Tibial artery (tissue), 4 donors: ENCODE results near the gene TMEM11.

Experiments
- DNase-seq, 2 donors: peaks; one replicate each; pipeline ENCODE4 v3.0.0-alpha.2; 2019
- H3K27ac ChIP-seq, 2 donors: fragments of 200-600 bp; sonication (generic) in 1 of 2; 1 replicate in 1 of 2; 2 replicates in 1 of 2; pipeline ENCODE4 v1.5.1; 2018 to 2019; ENCODE audit warnings: mild to moderate bottlenecking in 1 of 2
- H3K27me3 ChIP-seq, 2 donors: fragments of 200-600 bp; sonication (generic) in 1 of 2; one replicate each; pipeline versions ENCODE4 v1.5.1 to v1.6.0; 2016 to 2019
- H3K36me3 ChIP-seq, 3 donors: fragments of 200-600 bp; sonication (generic) in 2 of 3; one replicate each; pipeline ENCODE4 v1.5.1; 2016 to 2019; ENCODE audit warnings: mild to moderate bottlenecking in 2 of 3
- H3K4me1 ChIP-seq, 4 donors: fragments of 200-600 bp; sonication (generic) in 2 of 4; 1 replicate in 3 of 4; 2 replicates in 1 of 4; pipeline ENCODE4 v1.5.1; 2016 to 2019
- H3K4me3 ChIP-seq, 2 donors: fragments of 200-600 bp; sonication (generic) in 1 of 2; 1 replicate in 1 of 2; 2 replicates in 1 of 2; pipeline ENCODE4 v1.5.1; 2018 to 2019; ENCODE audit warnings: mild to moderate bottlenecking in 2 of 2
- H3K9me3 ChIP-seq, 3 donors: fragments of 200-600 bp; sonication (generic) in 1 of 3; one replicate each; pipeline ENCODE4 v1.5.1; 2016 to 2019
- CTCF ChIP-seq, 2 experiments: fragments of 200-600 bp in 1 of 2; fragments of 450-650 bp in 1 of 2; IDR thresholded peaks; one replicate each; pipeline ENCODE4 v1.5.1; 2017 to 2019; ENCODE audit warnings: antibody characterized with exemption in 2 of 2, mild to moderate bottlenecking in 1 of 2, moderate library complexity in 1 of 2
- intact Hi-C: fragments of 100-400 bp; cut with DNase I; formaldehyde crosslinking; loops from one replicate; pipeline ENCODE4 v1.15.0; 2023; ENCODE audit warnings: low total_unique reads

The TMEM11 gene

DNA sequence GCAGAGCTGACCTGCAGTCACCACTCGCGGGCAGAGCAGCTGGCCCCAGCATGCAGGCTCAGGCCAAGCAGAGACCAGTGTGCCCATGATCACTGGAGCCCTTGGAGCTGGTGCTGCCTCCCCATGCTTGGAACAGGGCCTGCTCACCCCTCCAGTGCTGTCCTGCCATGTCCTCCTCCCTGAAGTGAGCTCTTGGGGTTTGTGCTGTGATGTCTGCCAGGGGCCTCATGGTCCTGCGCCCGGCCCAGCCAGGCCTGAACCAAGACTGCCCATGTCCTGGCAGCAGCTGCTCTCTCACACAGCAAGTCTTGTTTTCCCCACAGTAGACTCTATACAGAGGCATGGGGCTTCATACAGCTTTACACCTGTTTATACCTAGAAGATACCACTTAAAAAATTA lies 24.6 kb downstream of the TMEM11 start:
- peaks cover 0 to 28% (median 17%) of the 10 kb centered on the region in 4 donors for H3K4me1 ChIP-seq
- H3K9me3 ChIP-seq = no peaks in the 10 kb centered on the region
- H3K36me3 ChIP-seq = peaks cover 7 to 45% (median 24%) of the 10 kb centered on the region in 3 donors
- DNase-seq = no peak
- no peak overlapping the region for H3K4me3 ChIP-seq
- intact Hi-C loops = no loop called here
- no peak overlapping the region for H3K27ac ChIP-seq
- TF ChIP-seq CTCF (IDR thresholded peaks at IDR 0.05) = no peak
- H3K27me3 ChIP-seq = no peaks in the 10 kb centered on the region

GRCh38 chr17:21186399-21187187 lies 27.4 kb downstream of the TMEM11 start:
- H3K36me3 ChIP-seq = peaks cover 13 to 56% (median 33%) of the 10 kb centered on the region in 3 donors
- intact Hi-C loops = no loop called here

DNA sequence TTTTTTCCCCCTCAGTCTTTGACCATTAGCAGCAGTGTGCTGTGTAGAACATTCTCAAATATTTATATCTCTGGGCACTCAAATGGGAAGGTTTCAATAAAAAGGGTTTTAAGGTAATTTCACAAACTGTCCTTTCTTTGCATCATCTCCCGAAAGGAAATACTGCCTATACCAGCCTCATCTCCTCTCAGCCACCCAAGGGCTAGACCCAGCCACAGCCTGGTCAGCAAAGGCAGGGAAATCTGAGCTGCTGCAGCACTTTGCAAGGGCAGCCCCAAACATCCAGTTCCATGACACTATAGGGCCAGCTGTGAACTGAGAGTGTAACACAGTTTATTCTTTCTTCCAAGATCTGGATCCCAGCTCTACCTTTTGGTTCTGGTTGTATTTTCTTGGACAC lies 28.9 kb downstream of the TMEM11 start:
- intact Hi-C loops = no loop called here
- Histone ChIP-seq H3K27me3 (no peaks in the 10 kb centered on the region), H3K4me3 (no peak overlapping the region), H3K4me1 (no peaks in the 10 kb centered on the region), H3K27ac (no peak overlapping the region), H3K9me3 (no peaks in the 10 kb centered on the region), H3K36me3 (peaks cover 13 to 49% (median 33%) of the 10 kb centered on the region in 3 donors)
- no peak for DNase-seq
- TF ChIP-seq CTCF (IDR thresholded peaks at IDR 0.05) = no peak

More at GRCh38 chr17:21186399-21187187, 27.4 kb downstream of the TMEM11 start:
- Histone ChIP-seq H3K9me3 (no peaks in the 10 kb centered on the region), H3K4me1 (peaks cover 0 to 13% (median 9%) of the 10 kb centered on the region in 4 donors), H3K4me3 (no peak overlapping the region), H3K27me3 (no peaks in the 10 kb centered on the region), H3K27ac (no peak overlapping the region)
- no peak for TF ChIP-seq CTCF (IDR thresholded peaks at IDR 0.05)
- no peak for DNase-seq

- intact Hi-C loops = no loop called here
- no peak for TF ChIP-seq CTCF (IDR thresholded peaks at IDR 0.05)
- Histone ChIP-seq H3K27me3 (no peaks in the 10 kb centered on the region), H3K4me3 (no peak overlapping the region), H3K9me3 (no peaks in the 10 kb centered on the region), H3K27ac (no peak overlapping the region), H3K4me1 (no peaks in the 10 kb centered on the region), H3K36me3 (peaks cover 13 to 52% (median 33%) of the 10 kb centered on the region in 3 donors)
- peak in 1 of 2 donors; percentile 2 for DNase-seq
Measured at GRCh38 chr17:21184570-21184969, 29.4 kb downstream of the TMEM11 start.

DNA sequence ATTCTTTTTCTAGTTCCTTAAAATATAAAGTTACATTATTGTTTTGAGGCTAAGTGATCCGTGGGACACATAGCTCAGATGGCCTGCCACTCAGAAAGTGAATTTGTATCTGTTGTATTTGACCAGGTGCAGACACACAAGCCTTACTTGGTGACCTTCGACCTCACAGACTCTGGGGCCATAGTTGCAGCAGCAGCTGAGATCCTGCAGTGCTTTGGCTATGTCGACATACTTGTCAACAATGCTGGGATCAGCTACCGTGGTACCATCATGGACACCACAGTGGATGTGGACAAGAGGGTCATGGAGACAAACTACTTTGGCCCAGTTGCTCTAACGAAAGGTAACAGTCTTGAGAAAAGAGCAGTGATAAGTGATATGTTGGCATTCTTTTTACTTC lies 30.5 kb downstream of the TMEM11 start:
- H3K36me3 ChIP-seq = peaks cover 13 to 50% (median 24%) of the 10 kb centered on the region in 3 donors
- no peak overlapping the region for H3K4me3 ChIP-seq
- no peaks in the 10 kb centered on the region for H3K9me3 ChIP-seq
- DNase-seq = peak in 1 of 2 donors; percentile 39
- intact Hi-C loops = no loop called here
- no peak overlapping the region for H3K27ac ChIP-seq
- H3K4me1 ChIP-seq = no peaks in the 10 kb centered on the region
- TF ChIP-seq CTCF (IDR thresholded peaks at IDR 0.05) = no peak
- H3K27me3 ChIP-seq = no peaks in the 10 kb centered on the region
